Measurements from ENCODE around the gene MRPL12. TPM values are rescaled to one million over a fixed set of nuclear protein-coding genes. Genes with fewer than 3 reads are reported as not detected.
A peak's percentile ranks its signal among the peaks of the same experiment; 100 is the strongest.

The MRPL12 gene
- total and polyA plus RNA-seq, 2 of the 13 experiments (the other 11 are each of a cell fraction or from before 2014, with no cell fraction given), result 39.1 to 94.1 TPM

DNA sequence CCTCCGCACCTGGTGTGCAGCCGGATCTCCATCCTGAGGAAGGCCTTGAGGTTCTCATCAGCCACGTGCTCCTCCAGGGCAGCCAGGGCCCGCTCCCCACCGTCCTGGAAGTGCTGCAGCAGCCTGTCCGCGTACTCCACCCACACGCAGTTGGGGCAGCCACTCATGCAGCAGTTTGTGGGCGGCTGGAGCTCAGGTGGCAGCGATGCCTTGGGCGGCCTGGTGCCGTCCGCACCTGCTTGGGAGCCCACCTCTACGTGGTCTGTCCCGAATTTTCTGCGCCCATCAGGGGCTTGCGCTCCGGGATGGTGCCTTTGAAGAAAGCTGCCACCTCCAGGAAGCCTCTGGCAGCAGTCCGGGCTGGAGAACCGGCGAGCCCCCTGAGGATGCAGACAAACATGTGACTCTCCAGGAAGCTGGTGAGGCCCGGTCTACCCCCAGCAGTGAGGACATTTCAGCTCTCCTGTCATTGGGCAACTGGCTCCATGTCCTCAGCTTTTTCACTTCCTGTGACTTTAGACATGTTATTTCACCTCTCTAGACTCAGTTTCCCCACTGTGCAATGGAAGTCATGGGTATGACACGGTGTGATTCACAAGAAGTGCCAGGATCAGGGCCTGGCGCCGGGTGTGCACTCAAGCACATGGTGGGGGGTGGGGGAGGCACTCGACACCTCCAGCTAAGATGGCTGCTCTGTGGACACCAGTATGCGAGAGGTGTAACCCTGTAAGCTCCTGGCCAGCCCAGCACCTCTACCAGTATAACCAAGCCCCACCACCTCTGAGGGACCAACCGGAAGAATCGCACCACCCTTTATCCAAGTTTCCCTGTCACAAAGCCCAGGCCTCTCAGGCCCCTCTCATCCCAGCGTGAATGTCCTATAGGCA is 37.7 kb upstream of the MRPL12 start (continued):
- TF ChIP-seq, protein P1, sequence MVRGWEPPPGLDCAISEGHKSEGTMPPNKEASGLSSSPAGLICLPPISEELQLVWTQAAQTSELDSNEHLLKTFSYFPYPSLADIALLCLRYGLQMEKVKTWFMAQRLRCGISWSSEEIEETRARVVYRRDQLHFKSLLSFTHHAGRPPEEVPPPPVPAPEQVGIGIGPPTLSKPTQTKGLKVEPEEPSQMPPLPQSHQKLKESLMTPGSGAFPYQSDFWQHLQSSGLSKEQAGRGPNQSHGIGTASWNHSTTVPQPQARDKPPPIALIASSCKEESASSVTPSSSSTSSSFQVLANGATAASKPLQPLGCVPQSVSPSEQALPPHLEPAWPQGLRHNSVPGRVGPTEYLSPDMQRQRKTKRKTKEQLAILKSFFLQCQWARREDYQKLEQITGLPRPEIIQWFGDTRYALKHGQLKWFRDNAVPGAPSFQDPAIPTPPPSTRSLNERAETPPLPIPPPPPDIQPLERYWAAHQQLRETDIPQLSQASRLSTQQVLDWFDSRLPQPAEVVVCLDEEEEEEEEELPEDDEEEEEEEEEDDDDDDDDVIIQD (CRISPR knock-in tag; IDR thresholded peaks at IDR 0.05; ENCODE audit: low read depth), result no peak
- TF ChIP-seq ZNF720 (CRISPR knock-in tag; IDR thresholded peaks at IDR 0.05) (no peak), ZNF335 (CRISPR knock-in tag; IDR thresholded peaks at IDR 0.05) (no peak), EZH2 (conservative IDR thresholded peaks at IDR 0.05; ENCODE audit: low read depth, low read length) (no peak), MYC (CRISPR knock-in tag; IDR thresholded peaks at IDR 0.05; ENCODE audit: borderline replicate concordance) (peak; percentile 88), ZNF644 (CRISPR knock-in tag; IDR thresholded peaks at IDR 0.05; ENCODE audit: low read depth) (no peak), HOXA3 (CRISPR knock-in tag; IDR thresholded peaks at IDR 0.05) (peak; percentile 58), NR3C1 (CRISPR knock-in tag; IDR thresholded peaks at IDR 0.05) (no peak), ARNTL (CRISPR knock-in tag; IDR thresholded peaks at IDR 0.05) (no peak), ELF3 (CRISPR knock-in tag; IDR thresholded peaks at IDR 0.05) (no peak), NONO (IDR thresholded peaks at IDR 0.05) (no peak), NONO (CRISPR knock-in tag; conservative IDR thresholded peaks at IDR 0.05) (no peak), ZNF296 (CRISPR knock-in tag; conservative IDR thresholded peaks at IDR 0.05) (no peak; the same call in 1 of the 2 replicates), NR2C2 (CRISPR knock-in tag; IDR thresholded peaks at IDR 0.05; ENCODE audit: borderline replicate concordance) (no peak), CREM (IDR thresholded peaks at IDR 0.05) (no peak), CREM (CRISPR knock-in tag; IDR thresholded peaks at IDR 0.05) (no peak)
- TF ChIP-seq, protein P2, sequence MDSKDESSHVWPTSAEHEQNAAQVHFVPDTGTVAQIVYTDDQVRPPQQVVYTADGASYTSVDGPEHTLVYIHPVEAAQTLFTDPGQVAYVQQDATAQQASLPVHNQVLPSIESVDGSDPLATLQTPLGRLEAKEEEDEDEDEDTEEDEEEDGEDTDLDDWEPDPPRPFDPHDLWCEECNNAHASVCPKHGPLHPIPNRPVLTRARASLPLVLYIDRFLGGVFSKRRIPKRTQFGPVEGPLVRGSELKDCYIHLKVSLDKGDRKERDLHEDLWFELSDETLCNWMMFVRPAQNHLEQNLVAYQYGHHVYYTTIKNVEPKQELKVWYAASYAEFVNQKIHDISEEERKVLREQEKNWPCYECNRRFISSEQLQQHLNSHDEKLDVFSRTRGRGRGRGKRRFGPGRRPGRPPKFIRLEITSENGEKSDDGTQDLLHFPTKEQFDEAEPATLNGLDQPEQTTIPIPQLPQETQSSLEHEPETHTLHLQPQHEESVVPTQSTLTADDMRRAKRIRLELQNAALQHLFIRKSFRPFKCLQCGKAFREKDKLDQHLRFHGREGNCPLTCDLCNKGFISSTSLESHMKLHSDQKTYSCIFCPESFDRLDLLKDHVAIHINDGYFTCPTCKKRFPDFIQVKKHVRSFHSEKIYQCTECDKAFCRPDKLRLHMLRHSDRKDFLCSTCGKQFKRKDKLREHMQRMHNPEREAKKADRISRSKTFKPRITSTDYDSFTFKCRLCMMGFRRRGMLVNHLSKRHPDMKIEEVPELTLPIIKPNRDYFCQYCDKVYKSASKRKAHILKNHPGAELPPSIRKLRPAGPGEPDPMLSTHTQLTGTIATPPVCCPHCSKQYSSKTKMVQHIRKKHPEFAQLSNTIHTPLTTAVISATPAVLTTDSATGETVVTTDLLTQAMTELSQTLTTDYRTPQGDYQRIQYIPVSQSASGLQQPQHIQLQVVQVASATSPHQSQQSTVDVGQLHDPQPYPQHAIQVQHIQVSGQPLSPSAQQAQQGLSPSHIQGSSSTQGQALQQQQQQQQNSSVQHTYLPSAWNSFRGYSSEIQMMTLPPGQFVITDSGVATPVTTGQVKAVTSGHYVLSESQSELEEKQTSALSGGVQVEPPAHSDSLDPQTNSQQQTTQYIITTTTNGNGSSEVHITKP (CRISPR knock-in tag; IDR thresholded peaks at IDR 0.05; ENCODE audit: low read depth), result no peak
- TF ChIP-seq, protein P3, sequence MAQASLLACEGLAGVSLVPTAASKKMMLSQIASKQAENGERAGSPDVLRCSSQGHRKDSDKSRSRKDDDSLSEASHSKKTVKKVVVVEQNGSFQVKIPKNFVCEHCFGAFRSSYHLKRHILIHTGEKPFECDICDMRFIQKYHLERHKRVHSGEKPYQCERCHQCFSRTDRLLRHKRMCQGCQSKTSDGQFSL (CRISPR knock-in tag; IDR thresholded peaks at IDR 0.05), result peak; percentile 89
- TF ChIP-seq, protein P4, sequence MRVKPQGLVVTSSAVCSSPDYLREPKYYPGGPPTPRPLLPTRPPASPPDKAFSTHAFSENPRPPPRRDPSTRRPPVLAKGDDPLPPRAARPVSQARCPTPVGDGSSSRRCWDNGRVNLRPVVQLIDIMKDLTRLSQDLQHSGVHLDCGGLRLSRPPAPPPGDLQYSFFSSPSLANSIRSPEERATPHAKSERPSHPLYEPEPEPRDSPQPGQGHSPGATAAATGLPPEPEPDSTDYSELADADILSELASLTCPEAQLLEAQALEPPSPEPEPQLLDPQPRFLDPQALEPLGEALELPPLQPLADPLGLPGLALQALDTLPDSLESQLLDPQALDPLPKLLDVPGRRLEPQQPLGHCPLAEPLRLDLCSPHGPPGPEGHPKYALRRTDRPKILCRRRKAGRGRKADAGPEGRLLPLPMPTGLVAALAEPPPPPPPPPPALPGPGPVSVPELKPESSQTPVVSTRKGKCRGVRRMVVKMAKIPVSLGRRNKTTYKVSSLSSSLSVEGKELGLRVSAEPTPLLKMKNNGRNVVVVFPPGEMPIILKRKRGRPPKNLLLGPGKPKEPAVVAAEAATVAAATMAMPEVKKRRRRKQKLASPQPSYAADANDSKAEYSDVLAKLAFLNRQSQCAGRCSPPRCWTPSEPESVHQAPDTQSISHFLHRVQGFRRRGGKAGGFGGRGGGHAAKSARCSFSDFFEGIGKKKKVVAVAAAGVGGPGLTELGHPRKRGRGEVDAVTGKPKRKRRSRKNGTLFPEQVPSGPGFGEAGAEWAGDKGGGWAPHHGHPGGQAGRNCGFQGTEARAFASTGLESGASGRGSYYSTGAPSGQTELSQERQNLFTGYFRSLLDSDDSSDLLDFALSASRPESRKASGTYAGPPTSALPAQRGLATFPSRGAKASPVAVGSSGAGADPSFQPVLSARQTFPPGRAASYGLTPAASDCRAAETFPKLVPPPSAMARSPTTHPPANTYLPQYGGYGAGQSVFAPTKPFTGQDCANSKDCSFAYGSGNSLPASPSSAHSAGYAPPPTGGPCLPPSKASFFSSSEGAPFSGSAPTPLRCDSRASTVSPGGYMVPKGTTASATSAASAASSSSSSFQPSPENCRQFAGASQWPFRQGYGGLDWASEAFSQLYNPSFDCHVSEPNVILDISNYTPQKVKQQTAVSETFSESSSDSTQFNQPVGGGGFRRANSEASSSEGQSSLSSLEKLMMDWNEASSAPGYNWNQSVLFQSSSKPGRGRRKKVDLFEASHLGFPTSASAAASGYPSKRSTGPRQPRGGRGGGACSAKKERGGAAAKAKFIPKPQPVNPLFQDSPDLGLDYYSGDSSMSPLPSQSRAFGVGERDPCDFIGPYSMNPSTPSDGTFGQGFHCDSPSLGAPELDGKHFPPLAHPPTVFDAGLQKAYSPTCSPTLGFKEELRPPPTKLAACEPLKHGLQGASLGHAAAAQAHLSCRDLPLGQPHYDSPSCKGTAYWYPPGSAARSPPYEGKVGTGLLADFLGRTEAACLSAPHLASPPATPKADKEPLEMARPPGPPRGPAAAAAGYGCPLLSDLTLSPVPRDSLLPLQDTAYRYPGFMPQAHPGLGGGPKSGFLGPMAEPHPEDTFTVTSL (CRISPR knock-in tag; IDR thresholded peaks at IDR 0.05; ENCODE audit: borderline replicate concordance), result no peak; the same call in 1 of the 2 replicates

All from HepG2 (cell line).